ENCODE results near the gene ABCC4. TPM values are rescaled to one million over a fixed set of nuclear protein-coding genes. Genes with fewer than 3 reads are reported as not detected.
A peak's percentile ranks its signal among the peaks of the same experiment; 100 is the strongest.

The ABCC4 gene
- total RNA-seq, 6 experiments from 2014 or later, result 1.1 to 4.9 (median 3.8) TPM

DNA sequence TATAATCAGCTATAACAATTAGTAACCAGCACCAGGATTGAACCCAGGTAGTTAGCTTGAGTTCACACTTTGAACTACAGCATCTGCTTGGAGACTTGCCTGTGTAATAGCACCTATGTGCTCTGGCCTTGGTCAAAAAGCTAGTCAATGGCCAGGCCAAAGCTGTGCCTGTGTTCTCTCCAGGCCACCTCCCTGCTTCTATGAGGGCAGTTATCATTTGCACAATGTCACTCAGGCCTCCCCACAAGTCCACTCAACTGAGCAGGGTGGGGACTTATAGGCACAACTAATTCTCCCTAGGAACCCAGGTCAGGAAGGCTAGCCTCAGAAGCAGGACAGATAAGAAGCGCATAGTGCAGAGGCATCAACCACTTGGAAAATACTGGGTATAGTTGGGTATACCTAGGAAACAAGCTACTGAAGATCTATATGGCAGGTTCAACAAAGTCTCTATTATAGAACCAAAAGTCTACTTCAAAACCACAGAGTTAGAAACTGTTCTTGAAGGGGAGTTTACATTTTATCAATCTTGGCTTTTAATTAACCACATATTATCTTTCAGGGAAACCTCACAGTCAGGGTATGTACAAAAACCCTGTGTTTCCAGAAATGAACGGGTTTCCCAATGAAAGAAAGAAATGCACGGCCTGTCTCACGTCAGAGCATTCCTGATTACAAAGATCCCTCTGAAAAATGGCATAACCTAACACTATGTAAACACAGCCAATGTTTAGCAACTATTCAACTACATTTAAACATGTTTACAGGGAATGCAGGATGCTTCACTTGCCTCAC, 140.9 kb downstream of the ABCC4 start:
- peak in 2 of 4 donors; percentile 30 to 72 for ATAC-seq
- TF ChIP-seq POLR2A (IDR thresholded peaks at IDR 0.05) (no peak), CTCF (IDR thresholded peaks at IDR 0.05) (no peak)
- intact Hi-C loops (cut with DNase I), result no loop called here

GRCh38 chr13:95159458-95159857, 141.8 kb downstream of the ABCC4 start:
- Histone ChIP-seq H3K4me3 (no peak overlapping the region), H3K27ac (no peak overlapping the region), H3K4me1 (peaks cover 0 to 6% (median 0%) of the 10 kb centered on the region in 4 donors), H3K36me3 (no peaks in the 10 kb centered on the region), H3K9me3 (no peaks in the 10 kb centered on the region), H3K27me3 (no peaks in the 10 kb centered on the region)
- no peak for ATAC-seq
- WGBS (ENCODE audit: insufficient coverage, low coverage, low lambda C conversion rate, missing lambda C conversion rate), result 97% methylated on average over 6 of the region's 6 CpGs
- TF ChIP-seq POLR2A (IDR thresholded peaks at IDR 0.05), result no peak
- TF ChIP-seq CTCF (IDR thresholded peaks at IDR 0.05), result no peak
- intact Hi-C loops (cut with DNase I), result no loop called here
- no peak for DNase-seq

More for the DNA sequence above, 140.9 kb downstream of the ABCC4 start:
- WGBS (ENCODE audit: insufficient coverage, low coverage, low lambda C conversion rate, missing lambda C conversion rate), result 67% methylated on average over 4 of the region's 4 CpGs
- no peak overlapping the region for H3K4me3 ChIP-seq
- H3K27me3 ChIP-seq, result no peaks in the 10 kb centered on the region
- no peak overlapping the region for H3K27ac ChIP-seq
- H3K36me3 ChIP-seq, result no peaks in the 10 kb centered on the region
- peaks cover 0 to 6% (median 0%) of the 10 kb centered on the region in 4 donors for H3K4me1 ChIP-seq
- no peaks in the 10 kb centered on the region for H3K9me3 ChIP-seq
- DNase-seq, result no peak

GRCh38 chr13:95156208-95156607, 145.0 kb downstream of the ABCC4 start:
- H3K36me3 ChIP-seq, result no peaks in the 10 kb centered on the region
- no peaks in the 10 kb centered on the region for H3K27me3 ChIP-seq
- ATAC-seq, result peak in 1 of 4 donors; percentile 51
- H3K4me1 ChIP-seq, result peaks cover 0 to 6% (median 0%) of the 10 kb centered on the region in 4 donors
- 87% methylated on average over 3 of the region's 3 CpGs for WGBS (ENCODE audit: insufficient coverage, low coverage, low lambda C conversion rate, missing lambda C conversion rate)
- DNase-seq, result no peak
- H3K27ac ChIP-seq, result no peak overlapping the region
- TF ChIP-seq CTCF (IDR thresholded peaks at IDR 0.05) (peak in 3 of 4 donors; percentile 32 to 43 (median 37)), POLR2A (IDR thresholded peaks at IDR 0.05) (no peak)
- H3K9me3 ChIP-seq, result no peaks in the 10 kb centered on the region
- H3K4me3 ChIP-seq, result no peak overlapping the region
- intact Hi-C loops (cut with DNase I), result no loop called here

DNA sequence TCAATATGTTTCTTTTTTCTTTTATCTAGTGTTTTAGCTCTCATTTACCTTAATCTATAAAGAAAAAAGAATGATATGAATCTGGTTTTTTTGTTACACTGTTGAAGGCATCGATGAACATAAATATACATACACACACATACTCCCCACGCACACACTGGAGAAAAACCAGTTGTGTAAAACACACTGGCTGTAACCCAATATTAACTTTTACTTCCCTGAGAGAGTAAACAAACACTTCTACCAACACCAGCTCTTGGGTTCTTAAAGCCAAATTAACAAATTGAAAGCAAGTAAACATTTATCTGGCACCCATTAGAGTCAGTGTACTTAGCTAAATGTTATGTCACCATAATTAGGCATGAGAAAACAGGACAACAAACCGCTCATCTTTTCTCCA, 145.7 kb downstream of the ABCC4 start:
- Histone ChIP-seq H3K9me3 (no peaks in the 10 kb centered on the region), H3K36me3 (no peaks in the 10 kb centered on the region), H3K4me1 (peaks cover 0 to 6% (median 0%) of the 10 kb centered on the region in 4 donors), H3K27ac (no peak overlapping the region), H3K4me3 (no peak overlapping the region), H3K27me3 (no peaks in the 10 kb centered on the region)
- no peak for DNase-seq
- TF ChIP-seq POLR2A (IDR thresholded peaks at IDR 0.05) (no peak), CTCF (IDR thresholded peaks at IDR 0.05) (no peak)
- ATAC-seq, result peak; percentile 31 to 75 (median 44)
- intact Hi-C loops (cut with DNase I), result no loop called here
- WGBS (ENCODE audit: insufficient coverage, low coverage, low lambda C conversion rate, missing lambda C conversion rate), result 23% methylated on average over 3 of the region's 3 CpGs
